Fibroblast of pulmonary artery (primary cell): ENCODE results near the gene ITM2B.
A peak's percentile ranks its signal among the peaks of the same experiment; 100 is the strongest.

Source experiments
- DNase-seq: peaks from one replicate; pipeline ENCODE4 v3.0.0-alpha.2; 2010; ENCODE audit warnings: low read depth
- H3K4me3 ChIP-seq: replicated peaks from 2 replicates; pipeline ENCODE4 v1.5.1; 2011; ENCODE audit warnings: low read depth, mild to moderate bottlenecking, control low read depth, low read length, moderate library complexity
- TF ChIP-seq, protein P1 (sequence below): IDR thresholded peaks from 2 replicates; pipeline ENCODE4 v1.5.1; 2011; ENCODE audit warnings: mild to moderate bottlenecking, control low read depth, low read length, inconsistent platforms; ENCODE audit errors: missing control alignments

ITM2B gene

DNA sequence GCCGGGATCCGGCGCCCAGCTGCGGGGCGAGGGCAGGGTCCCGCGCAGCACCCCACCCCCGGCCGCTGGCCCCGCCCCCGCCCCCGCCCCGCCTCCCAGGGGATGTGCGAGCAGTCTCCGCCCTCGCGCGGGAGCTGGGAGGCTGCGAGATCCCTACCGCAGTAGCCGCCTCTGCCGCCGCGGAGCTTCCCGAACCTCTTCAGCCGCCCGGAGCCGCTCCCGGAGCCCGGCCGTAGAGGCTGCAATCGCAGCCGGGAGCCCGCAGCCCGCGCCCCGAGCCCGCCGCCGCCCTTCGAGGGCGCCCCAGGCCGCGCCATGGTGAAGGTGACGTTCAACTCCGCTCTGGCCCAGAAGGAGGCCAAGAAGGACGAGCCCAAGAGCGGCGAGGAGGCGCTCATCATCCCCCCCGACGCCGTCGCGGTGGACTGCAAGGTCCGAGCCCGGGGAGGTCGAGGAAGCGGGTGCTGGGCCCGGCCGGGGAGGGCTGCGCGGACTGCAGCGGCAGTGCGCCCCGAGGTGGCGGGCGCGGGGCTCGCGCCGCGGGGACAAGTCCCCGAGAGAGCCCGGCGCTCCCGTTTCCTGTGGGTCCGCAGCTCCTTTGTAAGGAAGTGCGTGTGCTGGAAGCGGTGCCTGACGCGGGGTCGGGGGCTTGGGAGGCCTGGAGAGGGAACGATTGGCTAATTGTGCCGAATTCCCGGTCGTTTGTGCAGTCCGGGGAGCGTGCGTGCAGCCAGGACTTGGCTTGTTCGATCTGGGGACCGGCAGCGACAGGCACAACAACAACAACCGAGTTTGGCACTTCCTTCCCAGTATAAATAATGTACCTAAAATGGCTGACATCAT is at the start of gene ITM2B:
Gene ITM2B (plus strand): TSS at position 161 of the 843 bp plus-strand sequence. CDS start 155 bp downstream, at position 316.
- TF ChIP-seq, protein P1, sequence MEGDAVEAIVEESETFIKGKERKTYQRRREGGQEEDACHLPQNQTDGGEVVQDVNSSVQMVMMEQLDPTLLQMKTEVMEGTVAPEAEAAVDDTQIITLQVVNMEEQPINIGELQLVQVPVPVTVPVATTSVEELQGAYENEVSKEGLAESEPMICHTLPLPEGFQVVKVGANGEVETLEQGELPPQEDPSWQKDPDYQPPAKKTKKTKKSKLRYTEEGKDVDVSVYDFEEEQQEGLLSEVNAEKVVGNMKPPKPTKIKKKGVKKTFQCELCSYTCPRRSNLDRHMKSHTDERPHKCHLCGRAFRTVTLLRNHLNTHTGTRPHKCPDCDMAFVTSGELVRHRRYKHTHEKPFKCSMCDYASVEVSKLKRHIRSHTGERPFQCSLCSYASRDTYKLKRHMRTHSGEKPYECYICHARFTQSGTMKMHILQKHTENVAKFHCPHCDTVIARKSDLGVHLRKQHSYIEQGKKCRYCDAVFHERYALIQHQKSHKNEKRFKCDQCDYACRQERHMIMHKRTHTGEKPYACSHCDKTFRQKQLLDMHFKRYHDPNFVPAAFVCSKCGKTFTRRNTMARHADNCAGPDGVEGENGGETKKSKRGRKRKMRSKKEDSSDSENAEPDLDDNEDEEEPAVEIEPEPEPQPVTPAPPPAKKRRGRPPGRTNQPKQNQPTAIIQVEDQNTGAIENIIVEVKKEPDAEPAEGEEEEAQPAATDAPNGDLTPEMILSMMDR = peak; percentile 5
- peak; percentile 74 for DNase-seq
- H3K4me3 ChIP-seq = peak within 1 kb of the TSS; percentile 85

DNA sequence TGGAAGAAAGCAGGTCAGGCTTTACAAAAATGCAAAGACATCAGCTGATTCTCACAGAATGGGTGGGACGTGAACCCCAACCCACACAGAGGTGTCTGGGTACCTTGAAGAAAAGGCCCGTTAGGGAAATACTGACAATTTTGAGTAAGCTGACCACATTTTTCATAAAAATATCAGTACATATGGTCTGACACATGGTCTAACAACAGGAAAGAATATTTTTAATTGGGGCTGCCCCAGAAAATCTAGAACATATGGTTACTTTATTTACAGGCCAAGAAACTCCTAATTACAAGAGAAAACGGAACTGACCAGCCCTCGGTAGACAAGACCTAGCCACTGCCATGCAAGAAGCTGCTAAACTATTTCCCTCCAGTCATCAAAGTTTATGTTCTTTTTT is 48.7 kb upstream of the ITM2B start:
- TF ChIP-seq, protein P1 = no peak
- no peak for DNase-seq
- no peak overlapping the region for H3K4me3 ChIP-seq

- no peak overlapping the region for H3K4me3 ChIP-seq
- TF ChIP-seq, protein P1 = no peak
- no peak for DNase-seq
Observed at GRCh38 chr13:48185018-48185417, 48.0 kb upstream of the ITM2B start.

DNA sequence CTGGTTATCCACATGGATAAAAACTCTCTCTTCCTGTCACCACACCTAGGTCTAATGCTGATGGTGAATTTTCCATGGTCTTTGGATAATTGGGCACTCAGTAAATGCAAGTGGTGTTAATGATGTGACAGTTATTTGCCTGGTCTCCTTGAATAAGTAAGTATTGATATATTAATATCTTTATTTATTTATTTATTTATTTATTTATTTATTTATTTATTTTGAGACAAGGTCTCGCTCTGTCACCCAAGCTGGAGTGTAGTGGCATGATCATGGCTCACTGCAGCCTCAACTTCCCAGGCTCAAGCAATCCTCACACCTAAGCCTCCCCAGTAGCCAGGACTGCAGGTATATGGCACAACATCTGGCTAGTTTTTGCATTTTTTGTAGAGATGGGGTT is 46.3 kb upstream of the ITM2B start:
- TF ChIP-seq, protein P1 = no peak
- no peak for DNase-seq
- H3K4me3 ChIP-seq = no peak overlapping the region

DNA sequence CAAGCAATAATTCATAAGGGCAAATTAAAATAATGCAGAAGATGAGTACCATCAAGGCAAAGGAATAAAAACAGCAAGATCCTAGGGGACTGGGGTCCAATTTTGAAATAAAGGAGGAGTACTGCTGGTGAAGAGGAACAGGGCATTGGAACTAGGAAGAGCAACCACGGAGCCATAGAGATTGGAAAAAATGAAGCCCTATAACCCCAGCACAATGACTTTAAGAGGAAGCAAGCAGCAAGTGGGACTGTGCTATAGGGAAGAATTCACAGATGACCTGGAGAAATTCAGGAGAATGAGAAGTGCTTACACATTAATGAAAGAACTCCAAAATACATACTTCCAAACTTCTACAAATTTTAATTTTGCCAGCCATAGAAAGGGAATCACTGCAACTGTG is 44.9 kb upstream of the ITM2B start:
- TF ChIP-seq, protein P1 = no peak
- no peak overlapping the region for H3K4me3 ChIP-seq
- DNase-seq = no peak

- DNase-seq = no peak
- no peak overlapping the region for H3K4me3 ChIP-seq
- TF ChIP-seq, protein P1 = no peak
Observed at GRCh38 chr13:48188601-48189000, 44.4 kb upstream of the ITM2B start.

DNA sequence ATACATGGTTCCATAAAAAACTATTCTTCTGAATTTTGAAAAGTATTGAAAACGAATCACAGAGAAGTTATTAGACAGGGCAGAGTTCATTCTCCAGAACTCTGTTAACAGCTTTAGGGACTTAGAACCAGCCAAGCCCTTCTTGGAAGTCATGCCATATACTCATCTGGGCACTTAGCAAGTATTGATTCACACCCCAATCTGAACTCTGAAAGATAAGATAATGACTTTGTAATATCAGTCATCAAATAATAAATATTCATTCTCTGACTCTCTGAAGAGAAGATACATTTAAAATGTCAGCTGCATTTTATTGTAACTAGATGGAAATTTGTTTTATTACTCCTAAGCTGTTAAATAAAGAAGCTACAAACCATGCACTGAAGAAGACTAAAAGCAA is 43.8 kb upstream of the ITM2B start:
- H3K4me3 ChIP-seq = no peak overlapping the region
- TF ChIP-seq, protein P1 = no peak
- no peak for DNase-seq
